GM18519 (cell line): ENCODE data around the gene C17orf113.
"Not testable (repeated sequence)": the region's sequence is repeated elsewhere in the genome, so short reads cannot be mapped to it uniquely, and the experiment has no call there.

ENCODE experiments used
- ATAC-seq: cut with Tn5 transposase; IDR thresholded peaks from one replicate; pipeline ENCODE4 v1.9.1; 2021; ENCODE audit warnings: mild to moderate bottlenecking, moderate library complexity; ENCODE audit not compliant: unreplicated experiment, low FRiP score

Gene C17orf113

DNA sequence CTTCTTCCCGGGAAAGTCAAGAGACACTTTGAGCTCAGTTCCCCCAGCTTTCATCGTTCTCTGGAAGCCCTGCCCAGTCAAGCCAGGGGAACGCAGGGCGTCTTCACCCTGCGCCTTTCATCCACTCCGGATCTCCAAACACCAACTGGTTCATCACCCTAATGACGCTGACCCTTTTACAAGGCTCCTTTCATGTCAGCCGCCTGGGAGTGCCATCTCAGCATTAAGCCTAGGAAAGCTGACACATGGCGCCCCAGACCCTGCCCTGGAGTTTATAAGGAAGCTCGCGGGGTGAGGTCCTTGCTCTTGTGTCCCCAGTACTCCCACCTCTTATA is 32.6 kb downstream of the C17orf113 start:
- no peak for ATAC-seq

DNA sequence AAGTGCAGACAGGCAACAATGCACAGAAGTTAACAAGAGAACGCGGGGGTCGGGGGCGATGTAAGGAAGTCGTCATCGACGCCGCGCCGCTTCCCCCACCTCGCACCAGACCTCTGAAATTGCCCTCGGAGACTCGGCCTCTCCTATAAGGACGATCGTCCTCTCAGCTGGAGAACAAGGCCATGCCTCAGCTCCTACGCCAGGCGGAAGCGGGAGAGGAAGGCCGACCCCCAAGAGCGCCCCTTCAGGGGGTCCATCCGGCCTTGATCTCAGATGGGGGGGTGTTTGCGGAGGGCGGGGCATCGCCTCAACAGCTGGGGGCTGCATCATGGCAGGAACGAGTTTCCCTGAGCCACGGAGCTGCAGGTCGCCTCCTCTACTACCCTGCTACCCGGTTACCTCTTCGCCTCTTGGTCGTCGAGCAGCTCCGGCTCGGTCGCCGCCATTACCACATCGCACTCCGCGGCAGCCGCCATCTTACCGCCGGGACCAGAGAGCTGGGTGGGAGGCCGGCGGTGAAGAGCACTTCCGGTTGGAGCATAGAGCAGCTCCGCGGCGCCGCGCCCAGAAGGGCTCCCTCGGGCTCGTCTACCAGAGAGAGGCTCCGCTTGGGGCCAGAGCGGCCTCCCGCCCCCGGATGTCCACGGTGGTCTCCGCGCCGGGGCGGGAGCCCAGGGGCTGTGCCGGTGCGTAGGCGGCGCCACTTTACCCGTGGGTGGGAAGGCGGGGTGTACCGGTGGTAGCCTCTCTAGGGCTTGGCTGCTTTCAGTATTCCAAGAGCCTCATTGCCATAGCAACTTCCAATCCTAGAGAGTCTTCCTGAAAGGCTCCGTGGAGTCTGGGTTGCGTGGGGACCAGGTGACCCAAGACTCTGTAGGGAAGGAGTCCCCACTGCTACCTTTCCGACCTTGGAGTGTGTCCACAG is 33.2 kb downstream of the C17orf113 start, which contains the start of gene DNAJC7:
Gene DNAJC7 (minus strand): TSS at position 499 of the 925 bp plus-strand sequence. CDS start 23 bp downstream, at position 476.
- ATAC-seq = peak; percentile 48

GRCh38 chr17:42016411-42016831 is 34.0 kb downstream of the C17orf113 start:
- no peak for ATAC-seq

GRCh38 chr17:42013740-42014139 is 36.7 kb downstream of the C17orf113 start:
- ATAC-seq = not testable (repeated sequence)

DNA sequence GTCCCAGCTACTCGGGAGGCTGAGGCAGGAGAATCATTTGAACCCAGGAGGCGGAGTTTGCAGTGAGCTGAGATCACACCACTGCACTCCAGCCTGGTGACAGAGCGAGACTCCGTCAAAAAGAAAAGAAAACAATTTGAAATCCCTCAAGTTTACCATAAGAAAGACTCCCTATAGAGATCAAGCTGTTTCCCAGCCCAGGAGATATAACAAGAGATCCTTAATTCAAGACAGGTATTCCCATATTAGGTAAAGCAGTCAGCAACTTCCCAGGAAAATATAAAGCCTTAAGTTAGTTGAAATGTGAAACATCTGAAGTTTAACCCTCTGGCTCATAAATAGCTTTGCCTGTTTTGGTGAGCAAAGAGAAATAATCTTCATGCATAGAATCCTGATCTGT is 38.0 kb downstream of the C17orf113 start:
- ATAC-seq = not testable (repeated sequence)

GRCh38 chr17:42010898-42011516 is 39.4 kb downstream of the C17orf113 start:
- no peak for ATAC-seq

- ATAC-seq = not testable (repeated sequence)
Measured at GRCh38 chr17:42010266-42010680, 40.1 kb downstream of the C17orf113 start.

GRCh38 chr17:42009170-42009569 is 41.2 kb downstream of the C17orf113 start:
- no peak for ATAC-seq

DNA sequence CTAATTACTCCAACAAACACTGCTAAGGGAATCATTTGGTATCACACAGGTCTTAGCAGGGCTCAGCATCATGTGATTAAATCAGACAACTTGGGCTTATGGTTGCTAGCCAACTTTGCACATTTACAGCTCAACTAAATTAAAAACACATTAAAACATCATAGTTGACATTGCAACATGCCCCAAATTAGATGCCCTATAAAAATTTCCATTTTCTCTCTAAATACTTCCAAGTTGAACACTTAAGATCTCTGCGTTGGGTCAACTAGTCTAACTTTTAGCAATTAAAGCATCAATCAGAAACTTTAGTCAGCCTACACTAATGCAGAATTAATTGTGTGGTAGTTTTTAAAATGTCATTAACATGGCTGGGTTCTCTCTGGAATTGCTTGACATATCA is 45.2 kb downstream of the C17orf113 start:
- ATAC-seq = no peak

- no peak for ATAC-seq
Measured at GRCh38 chr17:42002792-42003301, 47.6 kb downstream of the C17orf113 start.

GRCh38 chr17:42002175-42002791 is 48.1 kb downstream of the C17orf113 start:
- no peak for ATAC-seq

GRCh38 chr17:42001729-42002128 is 48.7 kb downstream of the C17orf113 start:
- ATAC-seq = no peak

- ATAC-seq = no peak
Measured at GRCh38 chr17:42000413-42001133, 49.8 kb downstream of the C17orf113 start.

DNA sequence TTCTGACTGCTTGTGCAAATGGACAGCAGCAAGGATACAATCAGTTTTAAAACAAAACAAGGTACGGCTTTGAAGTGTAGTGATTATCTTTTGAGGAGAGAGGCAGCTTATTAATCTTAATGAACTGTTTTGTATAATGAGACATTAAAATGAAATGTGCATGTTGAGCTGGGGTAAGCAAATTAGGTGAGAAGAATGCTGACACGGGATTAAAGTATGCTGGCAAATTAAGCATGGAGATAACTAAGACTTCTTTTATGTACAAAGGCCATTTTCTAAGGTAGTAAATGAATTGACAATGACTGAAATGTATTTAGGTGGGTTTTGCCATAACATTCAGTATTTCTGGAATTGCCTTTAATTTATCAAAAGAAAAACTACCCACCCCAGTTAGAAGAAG is 51.9 kb downstream of the C17orf113 start:
- no peak for ATAC-seq

DNA sequence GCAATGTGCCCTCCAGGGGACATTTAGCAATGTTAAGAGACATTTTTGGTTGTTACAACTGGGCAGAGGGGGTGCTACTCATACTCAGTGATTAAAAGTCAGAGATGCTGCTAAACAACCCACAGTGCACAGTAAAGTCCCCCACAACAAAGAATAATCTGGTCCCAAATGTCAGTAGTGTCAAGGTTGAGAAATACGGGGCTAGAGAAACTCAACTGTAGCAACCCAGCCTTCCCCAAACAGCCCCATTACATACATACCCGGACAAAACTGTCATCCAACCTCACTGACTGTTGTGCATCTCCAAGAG is 53.6 kb downstream of the C17orf113 start:
- ATAC-seq = no peak

- ATAC-seq = no peak
Measured at GRCh38 chr17:41992576-41992975, 57.8 kb downstream of the C17orf113 start.

- no peak for ATAC-seq
Measured at GRCh38 chr17:41989702-41990419, 60.5 kb downstream of the C17orf113 start.

- ATAC-seq = no peak
Measured at GRCh38 chr17:41988418-41988817, 62.0 kb downstream of the C17orf113 start.
